ENCODE measurements around the gene PARN. TPM values are rescaled to one million over a fixed set of nuclear protein-coding genes. Genes with fewer than 3 reads are reported as not detected.
A peak's percentile ranks its signal among the peaks of the same experiment; 100 is the strongest.

PARN gene
- total and polyA plus RNA-seq, 2 of the 8 experiments (the other 6 are each of a cell fraction or from before 2014, with no cell fraction given): 24.5 to 44.6 TPM

DNA sequence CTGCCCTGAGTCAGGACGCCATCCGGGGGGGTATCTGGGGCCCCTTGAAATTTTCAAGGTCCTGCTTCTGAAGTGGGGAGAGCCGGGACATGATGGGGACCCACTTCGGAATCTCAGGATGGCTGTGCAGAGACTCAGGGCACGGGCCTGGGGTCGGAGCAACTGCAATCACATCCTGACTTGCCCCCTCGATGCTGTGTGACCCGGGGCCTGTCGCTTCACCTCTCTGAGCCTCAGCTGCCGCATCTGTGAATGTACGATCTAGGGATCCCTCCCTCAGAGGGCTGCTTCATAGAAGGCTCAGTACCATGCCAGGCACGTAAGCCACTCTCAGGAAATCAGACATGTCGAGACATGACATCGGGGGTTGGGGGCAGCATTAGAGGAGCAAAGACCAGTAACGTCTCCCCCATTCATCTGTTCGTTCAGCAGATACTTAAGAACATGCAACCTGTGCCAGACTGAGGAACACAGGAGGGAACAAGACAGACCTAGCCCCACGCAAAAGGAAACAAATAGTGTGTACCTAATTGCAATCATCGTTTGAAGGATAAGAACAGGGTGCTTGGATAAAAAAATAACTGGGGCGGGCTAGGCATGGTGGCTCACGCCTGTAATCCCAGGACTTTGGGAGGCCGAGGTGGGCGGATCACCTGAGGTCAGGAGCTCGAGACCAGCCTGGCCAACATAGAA lies 229.6 kb downstream of the PARN start:
- FAIRE-seq (no peak), DNase-seq (ENCODE audit: low read depth in 1 of 2, low spot score in 2 of 2) (no peak)
- Histone ChIP-seq H4K91ac (replicated peaks; ENCODE audit: insufficient read length, low read length) (no peak overlapping the region), H3K9ac (replicated peaks in 1 of 4; ENCODE audit: extremely low read depth in 1 of 4, low read depth in 3 of 4, low read length in 3 of 4) (no peak overlapping the region), H3K4me2 (ENCODE audit: insufficient read depth in 1 of 2, low read depth in 2 of 2, low read length in 2 of 2) (no peak overlapping the region), H2AFZ (ENCODE audit: low read length) (no peak overlapping the region; the same call in 1 of the 2 replicates), H2BK20ac (ENCODE audit: low read length) (0 out of 2 replicates have a peak overlapping the region, but pooled peaks have one; percentile 34), H4K20me1 (replicated peaks in 1 of 2; ENCODE audit: control insufficient read depth in 1 of 2, insufficient read depth in 2 of 2, low read length in 2 of 2) (no peaks in the 10 kb centered on the region), H3K23ac (ENCODE audit: insufficient read length) (no peak overlapping the region), H3K4me3 (ENCODE audit: extremely low read depth in 1 of 4, insufficient read depth in 2 of 4, low read depth in 3 of 4, low read length in 4 of 4) (no peak overlapping the region), H2AK5ac (ENCODE audit: low read depth, low read length) (no peak overlapping the region), H2BK12ac (ENCODE audit: low read depth, low read length) (no peak overlapping the region), H4K5ac (ENCODE audit: insufficient read length, low read depth, low read length) (no peak overlapping the region), H3K18ac (ENCODE audit: extremely low read depth, low read length) (no peak overlapping the region), H3K4me1 (replicated peaks in 1 of 4; ENCODE audit: control insufficient read depth in 3 of 4, insufficient read depth in 4 of 4, low read length in 3 of 4) (0 out of 7 replicates have a peak, but pooled peaks cover 0 to 6% (median 0%) of the 10 kb centered on the region in 4 experiments), H3K14ac (ENCODE audit: insufficient read length) (no peak overlapping the region), H3K56ac (replicated peaks; ENCODE audit: insufficient read length, low read depth, low read length) (no peak overlapping the region), H3K79me2 (ENCODE audit: control insufficient read depth in 1 of 2, insufficient read depth in 2 of 2, low read length in 2 of 2) (no peaks in the 10 kb centered on the region), H3K79me1 (ENCODE audit: low read depth, low read length) (no peaks in the 10 kb centered on the region), H2BK120ac (replicated peaks; ENCODE audit: low read depth, low read length) (no peak overlapping the region), H3K9me3 (ENCODE audit: insufficient read depth in 2 of 2, low read depth in 1 of 2, low read length in 1 of 2) (no peaks in the 10 kb centered on the region), H3K23me2 (ENCODE audit: low read depth, low read length) (no peaks in the 10 kb centered on the region), H2BK5ac (ENCODE audit: low read depth, low read length) (0 out of 2 replicates have a peak overlapping the region, but pooled peaks have one; percentile 30), H3K36me3 (ENCODE audit: control insufficient read depth in 2 of 4, insufficient read depth in 4 of 4, low read length in 3 of 4) (no peaks in the 10 kb centered on the region), H4K8ac (ENCODE audit: extremely low read depth, insufficient read depth, low read length) (no peak overlapping the region), H3K4ac (replicated peaks; ENCODE audit: insufficient read length, low read depth, low read length) (no peak overlapping the region), H3K27ac (ENCODE audit: low read depth, low read length) (no peak overlapping the region), H2BK15ac (ENCODE audit: low read length) (no peak overlapping the region), H3K27me3 (replicated peaks in 1 of 4; ENCODE audit: control insufficient read depth in 3 of 4, extremely low read depth in 1 of 4, insufficient read depth in 3 of 4, low read length in 3 of 4) (no peaks in the 10 kb centered on the region)
- CTCF ChIA-PET (ENCODE audit: partially characterized antibody): no interaction called here
- no peak for TF ChIP-seq SUZ12 (IDR thresholded peaks at IDR 0.05; ENCODE audit: low read length)
- TF ChIP-seq, protein P1, sequence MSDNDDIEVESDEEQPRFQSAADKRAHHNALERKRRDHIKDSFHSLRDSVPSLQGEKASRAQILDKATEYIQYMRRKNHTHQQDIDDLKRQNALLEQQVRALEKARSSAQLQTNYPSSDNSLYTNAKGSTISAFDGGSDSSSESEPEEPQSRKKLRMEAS (IDR thresholded peaks at IDR 0.05): no peak
- WGBS, 2 experiments (ENCODE audit: extremely low coverage in 1 of 2, insufficient coverage in 1 of 2, insufficient read length in 1 of 2, insufficient replicate concordance in 2 of 2, low coverage in 1 of 2, low lambda C conversion rate in 2 of 2, missing lambda C conversion rate in 1 of 2): 92% methylated on average over 22 of the region's 23 CpGs; no CpG with 5 or more reads in 1 of the 2 experiments
- POLR2A ChIA-PET (ENCODE audit: partially characterized antibody): no interaction called here
